Head of caudate nucleus (tissue), 42 donors: Measurements from ENCODE around the gene TAS2R14.
A peak's percentile ranks its signal among the peaks of the same experiment; 100 is the strongest.

ENCODE experiments used
- DNase-seq, 42 donors: peaks; one replicate each; pipeline versions ENCODE4 v3.0.0 to v3.0.0-alpha.2; 2020 to 2021; ENCODE audit warnings: mixed read lengths in 7 of 42
- intact Hi-C: fragments of 100-400 bp; cut with DNase I; formaldehyde crosslinking; loops from one replicate; pipeline ENCODE4 v1.15.0; 2022

TAS2R14 gene, protein sequence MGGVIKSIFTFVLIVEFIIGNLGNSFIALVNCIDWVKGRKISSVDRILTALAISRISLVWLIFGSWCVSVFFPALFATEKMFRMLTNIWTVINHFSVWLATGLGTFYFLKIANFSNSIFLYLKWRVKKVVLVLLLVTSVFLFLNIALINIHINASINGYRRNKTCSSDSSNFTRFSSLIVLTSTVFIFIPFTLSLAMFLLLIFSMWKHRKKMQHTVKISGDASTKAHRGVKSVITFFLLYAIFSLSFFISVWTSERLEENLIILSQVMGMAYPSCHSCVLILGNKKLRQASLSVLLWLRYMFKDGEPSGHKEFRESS

DNA sequence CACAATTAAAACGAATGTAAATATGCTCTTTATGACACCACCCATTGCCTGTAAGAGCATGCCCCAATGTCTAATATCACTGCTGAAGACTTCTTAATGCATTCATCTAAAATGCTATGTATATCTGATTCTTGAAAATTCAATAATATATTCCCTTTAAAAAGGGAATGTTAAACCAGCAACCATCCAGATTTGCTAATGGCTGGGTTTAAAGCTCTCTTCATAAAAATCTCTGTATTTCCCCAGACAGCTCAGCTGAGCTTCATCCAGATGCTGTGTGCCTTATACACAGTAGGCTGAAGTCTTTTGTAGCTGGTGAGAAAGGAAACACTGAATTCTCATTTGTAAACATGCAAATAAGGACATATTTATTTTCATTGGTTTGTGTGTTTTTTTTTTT is at the start of gene TAS2R14:
TSS of gene TAS2R14 (minus strand) at position 101 of the 400 bp plus-strand sequence. CDS start at position 45, 56 bp downstream.
- DNase-seq = no peak
- intact Hi-C loops = no loop called here

DNA sequence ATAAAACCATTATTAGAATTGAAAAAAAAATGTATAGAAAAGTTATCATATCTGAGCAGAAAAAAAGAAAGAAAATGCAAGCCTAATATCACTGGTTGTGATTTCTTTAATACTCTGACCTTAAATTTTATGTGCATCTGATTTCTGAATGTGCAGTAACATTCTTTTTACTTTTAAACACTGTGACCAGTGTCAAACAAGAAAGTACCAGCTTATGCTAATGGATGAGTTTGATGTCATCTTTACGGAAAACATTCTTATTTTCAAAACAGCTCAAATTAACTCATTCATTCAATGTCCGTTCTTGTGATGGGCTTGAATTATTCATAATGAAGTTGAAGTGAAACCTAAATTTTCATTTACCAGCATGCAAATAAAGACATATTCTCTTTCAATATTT is 47.7 kb upstream of the TAS2R14 start, which contains the start of gene TAS2R50:
TSS of gene TAS2R50 (minus strand) at position 101 of the 400 bp plus-strand sequence. CDS start at position 49, 52 bp downstream.
- intact Hi-C loops = no loop called here
- DNase-seq = no peak

DNA sequence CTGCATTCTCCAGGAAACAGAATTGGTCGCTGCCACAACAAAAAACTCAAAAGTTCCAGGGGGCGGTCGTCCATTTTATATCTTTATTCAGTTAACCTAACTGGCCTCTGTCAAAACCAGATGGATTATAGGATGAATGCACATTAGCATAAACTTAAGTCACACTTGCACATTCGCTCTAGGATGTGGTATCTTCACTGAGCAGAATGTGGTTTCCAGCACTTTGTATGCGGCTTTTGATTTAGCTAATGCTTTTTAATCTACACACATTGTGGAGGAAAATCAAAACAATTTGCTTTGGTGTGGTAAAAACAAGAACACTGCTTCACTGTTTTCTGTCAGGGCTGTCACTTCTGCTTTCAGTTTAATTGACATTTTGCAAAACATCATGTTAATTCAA is 43.2 kb upstream of the TAS2R14 start:
- intact Hi-C loops = no loop called here
- no peak for DNase-seq

DNA sequence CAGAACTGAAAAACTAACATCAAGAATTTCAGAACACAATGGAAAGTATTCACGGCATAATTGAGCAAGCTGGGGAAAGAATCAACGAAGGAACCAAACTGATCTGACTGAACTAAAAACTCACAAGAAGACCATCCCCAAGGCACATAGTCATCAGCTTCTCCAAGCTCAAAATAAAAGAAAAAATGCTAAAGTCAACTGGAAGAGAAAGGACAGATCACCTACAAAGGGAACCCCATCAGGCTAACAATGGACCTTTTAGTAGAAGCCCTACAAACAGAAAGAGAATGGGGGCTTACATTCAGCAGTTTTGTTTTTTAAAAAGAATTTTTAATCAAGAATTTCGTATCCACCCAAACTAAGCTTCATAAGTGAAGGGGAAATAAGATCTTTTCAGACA is 35.9 kb upstream of the TAS2R14 start:
- no peak for DNase-seq
- intact Hi-C loops = no loop called here

DNA sequence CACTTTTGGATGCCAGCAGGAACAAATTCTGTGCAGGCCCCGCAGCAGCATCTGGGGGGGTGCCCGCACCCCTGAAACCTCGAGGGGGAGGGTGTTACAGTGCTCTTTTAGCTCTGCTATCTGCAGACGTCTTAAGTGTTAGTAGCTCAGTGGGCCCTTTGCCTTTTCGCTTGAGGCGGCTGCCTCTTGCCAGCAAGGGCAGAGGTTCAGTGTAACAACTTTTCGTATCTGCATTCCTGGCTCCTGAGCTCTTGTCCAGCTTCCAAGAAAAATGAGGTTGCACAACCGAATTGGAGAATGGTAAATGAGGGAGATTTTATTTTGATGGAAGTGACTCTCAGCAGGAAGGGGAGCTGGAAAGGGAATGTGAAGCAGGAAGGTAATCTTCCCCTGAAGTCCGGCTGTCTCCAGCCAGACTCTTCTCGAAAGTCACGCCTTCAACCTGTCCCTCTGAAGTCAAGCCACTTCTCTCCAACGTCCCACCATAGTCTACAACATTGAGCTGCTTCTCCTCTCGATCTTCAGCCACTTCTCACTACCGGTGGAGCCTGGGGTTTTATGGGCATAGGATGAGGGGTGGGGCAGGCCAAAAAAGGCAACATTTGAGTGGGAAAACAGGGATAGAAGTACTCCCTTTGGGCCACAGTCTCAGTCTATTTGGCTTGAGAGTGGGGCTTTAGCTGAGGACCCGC is 29.8 kb upstream of the TAS2R14 start:
- DNase-seq = no peak
- intact Hi-C loops = loop anchor here (10.0 kb wide), 1 partner anchor 226 kb away; no protein-coding TSS in a partner anchor

DNA sequence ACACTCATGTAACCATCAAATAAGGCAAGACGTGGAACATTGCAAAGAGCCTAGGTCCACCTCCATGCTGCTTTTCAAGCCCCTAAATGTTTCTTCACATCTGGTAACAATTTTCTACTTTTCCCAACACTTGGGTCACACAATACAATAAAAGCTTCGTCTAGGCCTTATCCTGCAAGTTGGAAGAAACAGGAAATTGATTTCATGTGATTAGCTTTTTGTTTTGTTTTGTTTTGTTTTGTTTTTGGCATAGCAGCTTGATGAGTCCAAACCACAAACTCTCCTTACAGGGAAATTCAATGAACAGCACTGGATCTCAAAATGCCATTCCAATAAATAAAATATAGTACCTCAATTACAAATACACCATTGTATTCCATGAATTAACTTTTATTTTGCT is 28.3 kb upstream of the TAS2R14 start:
- no peak for DNase-seq
- intact Hi-C loops = loop anchor here (10.0 kb wide), 1 partner anchor 227 kb away; no protein-coding TSS in a partner anchor

DNA sequence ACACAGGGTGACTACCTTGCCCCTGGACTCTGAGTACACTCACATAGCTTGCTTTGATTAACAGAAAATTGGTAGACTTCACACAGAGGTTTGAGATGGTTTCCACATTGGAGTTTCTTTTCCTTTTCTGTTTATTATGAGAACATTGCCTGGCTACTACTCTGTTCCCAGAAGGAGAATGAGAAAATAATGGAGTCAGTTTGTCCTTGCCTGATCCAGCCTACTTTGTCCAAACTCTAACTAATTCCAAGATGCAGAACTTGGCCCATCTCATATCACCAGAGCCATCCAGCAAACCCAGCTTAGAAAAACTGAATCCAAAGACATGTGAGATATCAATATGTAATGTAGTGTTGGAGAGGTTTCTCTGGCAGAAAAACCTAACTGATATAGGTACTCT is 27.3 kb upstream of the TAS2R14 start:
- DNase-seq = no peak
- intact Hi-C loops = loop anchor here (10.0 kb wide), 1 partner anchor 228 kb away; no protein-coding TSS in a partner anchor

DNA sequence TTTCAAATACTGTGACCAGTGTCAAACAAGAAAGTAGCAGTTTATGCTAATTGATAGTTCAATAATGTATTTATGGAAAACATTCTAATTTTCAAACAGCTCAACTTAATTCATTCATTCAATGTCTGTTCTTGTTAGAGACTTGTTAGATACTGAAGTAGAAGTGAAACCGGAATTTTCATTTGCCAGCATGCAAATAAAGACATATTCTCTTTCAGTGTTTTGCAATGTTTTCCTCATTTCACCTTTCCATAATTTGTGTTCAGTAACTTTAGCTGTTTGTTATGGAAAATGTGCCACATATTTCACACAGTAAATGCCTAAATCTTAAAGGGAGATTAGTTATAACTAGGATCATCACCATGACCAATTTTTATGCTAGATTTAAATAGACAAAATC is 26.4 kb upstream of the TAS2R14 start:
- no peak for DNase-seq
- intact Hi-C loops = loop anchor here (10.0 kb wide), 1 partner anchor 229 kb away; no protein-coding TSS in a partner anchor

DNA sequence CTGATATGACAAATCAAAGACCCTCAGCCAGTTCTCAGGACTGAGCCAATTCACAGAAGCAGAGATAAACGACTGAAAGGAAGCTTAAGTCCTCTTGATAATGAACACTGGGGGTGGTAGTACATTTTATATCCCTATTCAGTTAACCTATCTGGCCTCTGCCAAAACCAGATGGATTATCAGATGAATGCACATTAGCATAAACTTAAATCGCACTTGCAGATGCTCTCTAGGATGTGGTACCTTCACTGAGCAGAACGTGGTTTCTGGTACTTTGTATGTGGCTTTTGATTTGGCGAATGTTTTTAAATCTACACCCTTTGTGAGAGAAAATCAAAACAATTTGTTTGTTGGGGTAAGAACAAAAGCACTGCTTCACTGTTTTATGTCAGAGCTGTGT is 21.1 kb upstream of the TAS2R14 start:
- intact Hi-C loops = loop anchor here (10.0 kb wide), 1 partner anchor 235 kb away; no protein-coding TSS in a partner anchor
- no peak for DNase-seq

DNA sequence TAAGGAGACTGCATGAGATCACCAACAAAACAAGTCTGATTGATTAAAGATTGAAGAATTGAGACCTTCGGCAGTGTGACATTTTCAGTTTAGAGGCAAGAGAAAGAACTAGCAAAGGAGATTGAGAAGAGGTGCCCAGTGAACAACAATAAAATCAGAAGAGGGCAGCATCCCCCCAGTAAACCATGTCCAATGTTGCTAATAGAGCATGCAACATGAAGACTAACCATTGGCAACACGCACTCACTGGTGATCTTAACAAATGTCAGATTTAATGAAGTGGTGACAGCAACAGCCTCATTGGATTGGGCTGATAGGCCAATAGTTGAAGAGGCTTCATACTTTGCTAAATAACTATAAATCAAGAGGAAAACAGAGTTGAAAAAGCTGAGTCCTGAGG is 20.7 kb upstream of the TAS2R14 start:
- intact Hi-C loops = loop anchor here (10.0 kb wide), 1 partner anchor 235 kb away; no protein-coding TSS in a partner anchor

DNA sequence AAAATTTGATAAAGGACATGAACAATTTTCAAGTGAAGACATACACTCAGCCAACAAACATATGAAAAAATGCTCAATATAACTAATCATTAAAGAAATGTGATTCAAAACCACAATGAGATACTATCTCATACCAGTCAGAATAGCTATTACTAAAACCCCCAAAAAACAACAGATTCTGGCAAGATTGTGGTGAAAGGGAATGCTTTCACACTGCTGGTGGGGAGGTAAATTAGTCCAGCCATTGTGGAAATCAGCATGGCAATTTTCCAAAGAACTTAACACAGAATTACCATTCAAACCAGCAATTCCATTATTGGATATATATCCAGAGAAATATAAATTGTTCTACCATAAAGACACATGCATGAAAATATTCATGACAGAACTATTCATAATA is 18.7 kb upstream of the TAS2R14 start:
- no peak for DNase-seq
- intact Hi-C loops = no loop called here

More for the DNA sequence above, 20.7 kb upstream of the TAS2R14 start:
- peak in 23 of 42 donors; percentile 15 to 78 (median 40) for DNase-seq

DNA sequence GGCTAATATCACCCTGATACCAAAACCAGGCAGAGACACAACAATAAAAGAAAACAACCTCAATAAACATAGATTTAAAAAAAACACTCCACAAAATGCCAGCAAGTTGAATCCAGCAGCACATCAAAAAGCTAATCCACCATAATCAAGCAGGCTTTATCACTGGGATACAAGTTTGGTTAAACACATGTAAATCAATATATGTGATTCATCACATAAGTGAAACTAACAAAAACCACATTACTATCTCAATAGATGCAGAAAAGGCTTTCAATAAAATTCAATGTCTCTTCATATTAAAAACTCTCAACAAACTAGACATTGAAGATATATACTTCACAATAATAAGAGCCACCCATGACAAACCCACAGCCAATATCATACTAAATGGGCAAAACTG is 17.0 kb upstream of the TAS2R14 start:
- intact Hi-C loops = no loop called here
- no peak for DNase-seq

DNA sequence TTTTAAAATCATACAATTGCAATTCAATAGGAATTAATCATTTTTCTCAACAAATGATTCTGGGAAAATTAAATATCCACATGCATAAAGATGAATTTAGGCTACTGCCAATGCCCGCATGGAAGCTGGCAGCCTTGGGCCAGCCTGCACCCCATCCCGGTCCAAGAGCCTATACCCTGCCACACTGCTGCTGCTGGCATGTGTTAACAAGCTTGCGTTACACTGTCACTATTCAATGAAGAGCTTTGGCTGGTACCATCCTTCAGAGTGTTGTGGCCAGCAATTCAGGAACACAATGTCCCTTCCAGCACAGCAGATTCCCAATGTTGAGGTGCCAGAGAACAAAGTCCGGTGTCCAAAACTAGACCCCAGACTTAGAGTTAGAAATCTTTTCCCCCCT is 13.6 kb upstream of the TAS2R14 start:
- intact Hi-C loops = no loop called here
- DNase-seq = peak in 28 of 42 donors; percentile 5 to 72 (median 33)

DNA sequence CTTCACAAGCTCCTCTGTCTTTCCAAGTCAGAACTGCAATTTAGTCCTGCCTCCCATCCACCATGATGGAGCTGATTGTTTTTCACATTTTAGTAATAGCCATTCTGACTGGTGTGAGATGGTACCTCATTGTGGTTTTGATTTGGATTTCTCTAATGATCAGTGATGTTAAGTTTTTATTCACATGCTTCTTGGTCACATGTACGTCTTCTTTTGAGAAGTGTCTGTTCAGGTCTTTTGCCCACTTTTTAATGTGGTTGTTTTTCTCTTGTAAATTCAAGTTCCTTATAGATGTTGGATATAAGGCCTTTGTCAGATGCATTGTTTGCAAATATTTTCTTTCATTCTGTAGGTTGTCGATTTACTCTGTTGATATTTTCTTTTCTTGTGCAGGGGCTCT is 4.1 kb upstream of the TAS2R14 start:
- DNase-seq = no peak
- intact Hi-C loops = no loop called here

DNA sequence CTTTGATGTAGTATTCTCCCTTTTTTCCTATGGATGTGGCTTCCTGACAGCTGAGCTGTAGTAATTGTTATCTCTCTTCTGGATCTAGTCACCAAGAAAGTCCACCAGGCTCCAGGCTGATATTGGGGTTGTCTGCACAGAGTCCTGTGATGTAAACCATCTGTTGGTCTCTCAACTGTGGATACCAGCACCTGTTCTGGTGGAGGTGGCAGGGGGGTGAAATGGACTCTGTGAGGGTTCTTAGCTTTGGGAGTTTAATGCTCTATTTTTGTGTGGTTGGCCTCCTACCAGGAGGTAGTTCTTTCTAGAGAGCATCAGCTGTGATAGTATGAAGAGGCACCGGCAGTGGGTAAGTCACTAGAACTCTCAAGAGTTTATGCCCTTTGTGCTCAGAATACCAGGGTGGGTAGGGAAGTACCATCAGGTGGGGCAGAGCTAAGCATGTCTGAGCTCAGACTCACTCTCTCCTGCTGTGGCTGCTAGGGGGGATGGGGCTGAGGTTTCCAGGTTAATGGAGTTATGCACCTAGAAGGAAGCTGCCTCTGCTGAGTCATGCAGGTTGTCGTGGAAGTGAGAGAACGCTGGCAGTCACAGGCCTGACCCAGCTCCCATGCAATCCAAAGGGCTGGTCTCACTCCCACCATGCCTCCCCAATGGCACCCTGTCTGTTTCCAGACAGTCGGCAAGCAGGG is 3.0 kb upstream of the TAS2R14 start:
- intact Hi-C loops = no loop called here
- no peak for DNase-seq

DNA sequence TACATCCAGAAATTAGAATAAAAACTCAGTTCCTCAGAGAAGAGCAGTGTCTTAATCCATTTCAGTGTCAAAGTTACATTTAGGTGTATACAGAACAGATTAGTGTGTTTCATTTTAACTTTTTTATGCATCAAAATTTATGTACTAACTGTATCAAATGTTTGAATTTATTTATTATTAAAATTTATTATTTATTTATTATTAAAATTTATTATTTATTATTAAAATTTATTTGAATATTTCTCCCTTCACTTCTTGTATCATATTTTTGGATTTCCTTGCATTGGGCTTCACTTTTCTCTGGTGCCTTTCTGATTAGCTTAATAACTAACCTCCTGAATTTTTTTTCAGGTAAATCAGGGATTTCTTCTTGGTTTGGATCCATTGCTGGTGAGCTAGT is 2.3 kb upstream of the TAS2R14 start:
- no peak for DNase-seq
- intact Hi-C loops = no loop called here

DNA sequence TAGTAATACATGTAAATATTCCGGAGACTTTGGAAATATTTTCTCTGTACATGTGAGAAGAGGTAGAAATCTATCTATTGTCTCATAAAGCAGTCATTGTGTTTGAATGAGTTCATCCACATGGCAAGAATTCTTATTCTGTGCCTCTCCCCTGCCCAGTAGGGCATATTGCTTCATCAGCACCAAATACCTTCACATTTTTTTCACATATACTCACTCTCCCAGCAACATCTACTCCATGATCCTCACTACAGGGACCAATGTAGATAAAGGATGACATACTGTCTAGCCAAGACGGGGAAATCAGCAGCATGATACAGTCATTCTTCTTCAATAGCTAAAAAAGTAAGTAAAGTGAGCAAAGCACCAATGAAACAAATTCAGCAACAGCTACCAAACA is 1.3 kb upstream of the TAS2R14 start:
- intact Hi-C loops = no loop called here
- no peak for DNase-seq

DNA sequence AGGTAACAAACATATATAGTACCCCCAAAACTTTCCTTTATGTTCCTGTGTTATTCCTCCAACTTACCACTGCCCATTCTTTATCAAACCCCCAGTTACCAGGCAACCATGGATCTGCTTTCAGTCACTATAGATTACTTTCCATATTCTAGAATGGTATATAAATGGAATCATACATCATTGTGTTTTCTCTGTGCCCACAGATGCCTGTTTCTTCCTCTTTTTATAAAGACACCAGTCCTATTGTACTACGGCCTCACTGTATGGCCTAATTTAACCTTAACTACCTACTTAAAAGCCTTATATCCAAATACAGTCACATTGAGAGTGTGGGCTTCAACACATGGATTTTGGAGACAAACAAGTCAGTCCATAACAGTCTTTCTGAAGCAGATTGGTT is 2.6 kb downstream of the TAS2R14 start:
- no peak for DNase-seq
- intact Hi-C loops = no loop called here

DNA sequence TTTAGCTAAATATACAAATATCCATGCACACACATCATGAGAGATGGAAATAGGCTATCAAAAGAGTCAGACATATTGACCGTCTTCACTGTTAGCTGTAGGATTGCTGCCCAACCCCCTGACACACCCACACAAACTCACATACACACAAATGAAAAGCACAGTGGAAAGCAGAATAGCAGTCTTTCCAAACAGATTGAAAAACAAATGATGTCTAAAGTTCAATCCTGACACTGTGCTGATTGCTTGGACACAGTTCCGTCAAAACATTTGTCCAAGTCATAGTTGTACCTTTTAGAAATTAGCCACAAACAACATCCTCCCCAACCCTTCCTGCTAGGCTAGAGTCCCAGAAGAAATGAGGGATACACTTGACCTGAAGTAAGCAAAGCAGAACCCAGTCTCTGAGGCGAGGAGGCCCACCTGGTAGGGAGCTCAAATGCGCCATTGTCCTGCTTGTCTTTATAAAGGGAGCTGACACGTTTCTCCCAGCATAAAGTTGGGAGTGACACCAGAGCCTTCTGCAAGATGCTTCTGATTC is 10.2 kb downstream of the TAS2R14 start, which contains the start of gene PRH2:
TSS of gene PRH2 (plus strand) at position 491 of the 541 bp plus-strand sequence. CDS start at position 529, 38 bp downstream.
- DNase-seq = no peak
- intact Hi-C loops = no loop called here
